ENCODE data around the gene PHC1. TPM values are rescaled to one million over a fixed set of nuclear protein-coding genes. Genes with fewer than 3 reads are reported as not detected.
"Not testable (repeated sequence)": the region's sequence is repeated elsewhere in the genome, so short reads cannot be mapped to it uniquely, and the experiment has no call there.

PHC1 gene
- total RNA-seq, 4 donors from 2014 or later, result 15.7 to 32.6 (median 28.2) TPM

- Histone ChIP-seq H3K27me3 (no peaks in the 10 kb centered on the region), H3K9me3 (no peaks in the 10 kb centered on the region), H3K4me3 (no peak overlapping the region), H3K4me1 (peaks cover 18% of the 10 kb centered on the region), H3K36me3 (peaks cover 17% of the 10 kb centered on the region), H3K27ac (no peak overlapping the region)
- DNase-seq (ENCODE audit: low spot score in 2 of 2), result no peak
- no peak for TF ChIP-seq POLR2A (IDR thresholded peaks at IDR 0.05)
- no peak for TF ChIP-seq EP300 (IDR thresholded peaks at IDR 0.05)
- no peak for TF ChIP-seq CTCF (IDR thresholded peaks at IDR 0.05)
- TF ChIP-seq POLR2AphosphoS5 (IDR thresholded peaks at IDR 0.05), result no peak
- WGBS, result 79% methylated on average over 3 of the region's 3 CpGs
These were observed 2.7 kb downstream of the PHC1 start for GRCh38 chr12:8917031-8917430.

- DNase-seq (ENCODE audit: low spot score in 2 of 2), result no peak
These were observed 3.4 kb downstream of the PHC1 start for GRCh38 chr12:8917751-8918150.

GRCh38 chr12:8919643-8920042, 5.3 kb downstream of the PHC1 start:
- H3K36me3 ChIP-seq, result peaks cover 29% of the 10 kb centered on the region
- DNase-seq (ENCODE audit: low spot score in 2 of 2); H3K4me1 ChIP-seq; H3K9me3 ChIP-seq; H3K4me3 ChIP-seq; H3K27ac ChIP-seq; H3K27me3 ChIP-seq: not testable (repeated sequence)
- WGBS, result 91% methylated on average over 4 of the region's 4 CpGs

More at GRCh38 chr12:8917751-8918150, 3.4 kb downstream of the PHC1 start:
- no peak overlapping the region for H3K27ac ChIP-seq
- no peak overlapping the region for H3K4me3 ChIP-seq
- no peaks in the 10 kb centered on the region for H3K27me3 ChIP-seq
- TF ChIP-seq EP300 (IDR thresholded peaks at IDR 0.05), result no peak
- TF ChIP-seq POLR2A (IDR thresholded peaks at IDR 0.05), result no peak
- no peak for TF ChIP-seq POLR2AphosphoS5 (IDR thresholded peaks at IDR 0.05)
- TF ChIP-seq CTCF (IDR thresholded peaks at IDR 0.05), result no peak
- no peaks in the 10 kb centered on the region for H3K9me3 ChIP-seq
- peaks cover 18% of the 10 kb centered on the region for H3K4me1 ChIP-seq
- WGBS, result 100% methylated on average over 1 of the region's 1 CpG
- H3K36me3 ChIP-seq, result peaks cover 24% of the 10 kb centered on the region

DNA sequence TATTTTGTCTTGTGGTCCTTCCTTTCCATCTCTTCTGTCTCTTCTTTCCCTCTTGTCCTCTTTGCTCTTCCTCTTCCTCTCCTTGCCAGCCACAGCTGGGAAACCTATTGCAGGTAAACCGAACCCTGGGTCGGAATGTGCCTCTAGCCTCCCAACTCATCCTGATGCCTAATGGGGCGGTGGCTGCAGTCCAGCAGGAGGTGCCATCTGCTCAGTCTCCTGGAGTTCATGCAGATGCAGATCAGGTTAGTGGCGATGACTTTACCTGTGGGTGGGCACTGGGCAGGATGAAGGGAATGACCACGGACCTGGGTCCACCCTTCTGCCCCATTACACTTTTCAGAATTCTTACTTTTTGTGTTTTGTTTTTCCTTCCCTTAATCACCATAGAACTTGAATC, 8.2 kb downstream of the PHC1 start:
- Histone ChIP-seq H3K9me3 (no peaks in the 10 kb centered on the region), H3K4me1 (no peaks in the 10 kb centered on the region), H3K4me3 (no peak overlapping the region), H3K27me3 (no peaks in the 10 kb centered on the region), H3K27ac (no peak overlapping the region), H3K36me3 (peaks cover 29% of the 10 kb centered on the region)
- TF ChIP-seq EP300 (IDR thresholded peaks at IDR 0.05), result no peak
- no peak for DNase-seq (ENCODE audit: low spot score in 2 of 2)
- WGBS, result 93% methylated on average over 5 of the region's 5 CpGs

DNA sequence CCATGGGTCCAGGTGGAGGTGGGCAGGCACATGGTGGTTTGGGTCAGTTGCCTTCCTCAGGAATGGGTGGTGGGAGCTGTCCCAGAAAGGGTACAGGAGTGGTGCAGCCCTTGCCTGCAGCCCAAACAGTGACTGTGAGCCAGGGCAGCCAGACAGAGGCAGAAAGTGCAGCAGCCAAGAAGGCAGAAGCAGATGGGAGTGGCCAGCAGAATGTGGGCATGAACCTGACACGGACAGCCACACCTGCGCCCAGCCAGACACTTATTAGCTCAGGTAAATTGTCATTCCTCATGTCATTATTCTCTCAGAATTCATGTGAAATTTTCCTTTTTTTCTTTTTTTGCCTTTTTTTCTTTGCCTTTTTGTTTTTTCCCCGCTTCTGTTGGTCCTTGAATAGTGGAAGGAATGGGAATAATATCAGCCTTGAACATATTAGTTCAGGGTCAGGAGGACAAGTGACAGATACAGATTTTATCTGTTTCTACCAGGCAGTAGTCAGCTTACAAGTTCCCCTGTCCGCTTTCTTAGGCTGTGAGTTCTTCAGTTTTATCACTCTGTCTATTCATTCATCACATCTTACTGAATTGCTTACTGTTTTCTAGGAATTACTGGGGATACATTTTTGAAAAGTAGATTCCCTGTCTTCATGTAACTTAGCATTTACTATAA, 16.5 kb downstream of the PHC1 start:
- H3K4me1 ChIP-seq, result not testable (repeated sequence)
- H3K36me3 ChIP-seq, result peaks cover 36% of the 10 kb centered on the region

DNA sequence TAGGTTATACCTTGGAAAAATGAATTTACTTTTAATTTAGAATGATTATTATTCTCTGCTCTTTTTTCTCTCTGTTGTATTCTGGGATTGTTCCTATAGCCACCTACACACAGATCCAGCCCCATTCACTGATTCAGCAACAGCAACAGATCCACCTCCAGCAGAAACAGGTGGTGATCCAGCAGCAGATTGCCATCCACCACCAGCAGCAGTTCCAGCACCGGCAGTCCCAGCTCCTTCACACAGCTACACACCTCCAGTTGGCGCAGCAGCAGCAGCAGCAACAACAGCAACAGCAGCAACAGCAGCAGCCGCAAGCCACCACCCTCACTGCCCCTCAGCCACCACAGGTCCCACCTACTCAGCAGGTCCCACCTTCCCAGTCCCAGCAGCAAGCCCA, 18.2 kb downstream of the PHC1 start:
- H3K27me3 ChIP-seq; H3K27ac ChIP-seq; H3K4me3 ChIP-seq; H3K9me3 ChIP-seq; DNase-seq (ENCODE audit: low spot score in 2 of 2); H3K4me1 ChIP-seq: not testable (repeated sequence)
- H3K36me3 ChIP-seq, result peaks cover 48% of the 10 kb centered on the region
- WGBS, result 100% methylated on average over 2 of the region's 3 CpGs

More for the DNA sequence above, 16.5 kb downstream of the PHC1 start:
- not testable (repeated sequence) for H3K27ac ChIP-seq; H3K4me3 ChIP-seq; H3K9me3 ChIP-seq; DNase-seq (ENCODE audit: low spot score in 2 of 2); H3K27me3 ChIP-seq
- WGBS, result 73% methylated on average over 4 of the region's 4 CpGs

- H3K4me3 ChIP-seq; H3K27ac ChIP-seq; H3K27me3 ChIP-seq; DNase-seq (ENCODE audit: low spot score in 2 of 2); H3K4me1 ChIP-seq; H3K9me3 ChIP-seq: not testable (repeated sequence)
- WGBS, result 88% methylated on average over 4 of the region's 4 CpGs
- peaks cover 58% of the 10 kb centered on the region for H3K36me3 ChIP-seq
These were observed 19.8 kb downstream of the PHC1 start for GRCh38 chr12:8934080-8934479.

GRCh38 chr12:8936735-8937134, 22.4 kb downstream of the PHC1 start:
- Histone ChIP-seq H3K27me3 (no peaks in the 10 kb centered on the region), H3K4me1 (no peaks in the 10 kb centered on the region), H3K27ac (no peak overlapping the region), H3K36me3 (peaks cover 55% of the 10 kb centered on the region), H3K9me3 (no peaks in the 10 kb centered on the region), H3K4me3 (no peak overlapping the region)
- TF ChIP-seq CTCF (IDR thresholded peaks at IDR 0.05) (no peak), EP300 (IDR thresholded peaks at IDR 0.05) (no peak), POLR2AphosphoS5 (IDR thresholded peaks at IDR 0.05) (no peak), POLR2A (IDR thresholded peaks at IDR 0.05) (no peak)
- 91% methylated on average over 7 of the region's 7 CpGs for WGBS
- DNase-seq (ENCODE audit: low spot score in 2 of 2), result no peak

DNA sequence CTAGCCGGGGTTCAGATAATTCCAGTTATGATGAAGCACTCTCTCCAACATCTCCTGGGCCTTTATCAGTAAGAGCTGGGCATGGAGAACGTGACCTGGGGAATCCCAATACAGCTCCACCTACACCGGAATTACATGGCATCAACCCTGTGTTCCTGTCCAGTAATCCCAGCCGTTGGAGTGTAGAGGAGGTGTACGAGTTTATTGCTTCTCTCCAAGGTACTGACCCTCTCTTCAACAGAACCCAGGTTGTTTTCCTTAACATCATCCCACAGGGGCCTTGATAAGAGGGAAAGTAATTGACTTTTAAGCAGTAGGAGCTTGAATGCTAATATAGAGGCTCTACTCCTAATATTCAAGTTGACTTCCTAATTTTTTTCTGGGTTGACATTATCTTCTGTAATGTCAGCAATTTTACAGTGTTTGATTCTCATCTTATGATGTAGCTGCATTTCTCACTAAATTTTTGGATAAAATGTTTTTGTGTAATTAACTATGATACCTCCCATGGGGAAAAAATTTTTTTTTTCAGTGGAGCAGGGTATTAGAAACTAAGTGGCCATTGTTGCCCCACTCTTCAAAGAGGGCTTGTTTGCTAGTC, 23.6 kb downstream of the PHC1 start:
- not testable (repeated sequence) for H3K27me3 ChIP-seq; H3K4me1 ChIP-seq; DNase-seq (ENCODE audit: low spot score in 2 of 2); H3K27ac ChIP-seq; H3K9me3 ChIP-seq; H3K4me3 ChIP-seq
- peaks cover 67% of the 10 kb centered on the region for H3K36me3 ChIP-seq
- 76% methylated on average over 5 of the region's 5 CpGs for WGBS
